BJ (cell line): ENCODE results near the gene TAS1R2. TPM values are rescaled to one million over a fixed set of nuclear protein-coding genes. Genes with fewer than 3 reads are reported as not detected.

Source experiments
- CTCF ChIA-PET: fragments of 350-600 bp; formaldehyde crosslinking; extraction: SDS; loops from one replicate; lab custom pipeline; 2021; ENCODE audit warnings: antibody characterized with exemption, inconsistent platforms; lab: Yijun Ruan, JAX
- POLR2A ChIA-PET: fragments of 300-600 bp; sonication (Branson Sonifier 250); formaldehyde crosslinking; extraction: SDS; loops from one replicate; lab custom pipeline; 2021; ENCODE audit warnings: antibody characterized with exemption; lab: Charles Lee
- DNase-seq: peaks from one replicate; pipeline ENCODE4 v3.0.0-alpha.2; 2011; ENCODE audit warnings: low read depth
- H3K27me3 ChIP-seq: 2 replicates; pipeline ENCODE4 v1.6.0; 2011; ENCODE audit warnings: low read length; ENCODE audit not compliant: control insufficient read depth, insufficient read depth
- H3K36me3 ChIP-seq: 2 replicates; pipeline ENCODE4 v1.5.1; 2011; ENCODE audit warnings: low read length; ENCODE audit not compliant: control insufficient read depth, insufficient read depth
- H3K4me3 ChIP-seq: 2 replicates; pipeline ENCODE4 v1.5.1; 2011; ENCODE audit warnings: low read depth, mild to moderate bottlenecking, control low read depth, low read length
- polyA minus RNA-seq: library from RNA; depleted of rRNA, polyadenylated mRNA; stranded (reverse); fragments of >200 nt; gene quantifications from 2 replicates; pipeline ENCODE4 v1.2.3, GENCODE V29; 2011; rRNA and poly(A)+ RNA removed
- polyA plus RNA-seq: library from polyadenylated mRNA; depleted of rRNA; stranded (reverse); fragments of >200 nt; gene quantifications from 2 replicates; pipeline ENCODE4 v1.2.3, GENCODE V29; 2011; rRNA removed
- TF ChIP-seq, protein P1 (sequence below): IDR thresholded peaks from 2 replicates; pipeline ENCODE4 v1.5.1; 2011; ENCODE audit warnings: low read depth, mild to moderate bottlenecking, control low read depth, inconsistent platforms, low read length, moderate library complexity; ENCODE audit not compliant: insufficient read depth

TAS1R2 gene
- polyA plus RNA-seq (not detected in 2 replicates), polyA minus RNA-seq (not detected in 2 replicates)

DNA sequence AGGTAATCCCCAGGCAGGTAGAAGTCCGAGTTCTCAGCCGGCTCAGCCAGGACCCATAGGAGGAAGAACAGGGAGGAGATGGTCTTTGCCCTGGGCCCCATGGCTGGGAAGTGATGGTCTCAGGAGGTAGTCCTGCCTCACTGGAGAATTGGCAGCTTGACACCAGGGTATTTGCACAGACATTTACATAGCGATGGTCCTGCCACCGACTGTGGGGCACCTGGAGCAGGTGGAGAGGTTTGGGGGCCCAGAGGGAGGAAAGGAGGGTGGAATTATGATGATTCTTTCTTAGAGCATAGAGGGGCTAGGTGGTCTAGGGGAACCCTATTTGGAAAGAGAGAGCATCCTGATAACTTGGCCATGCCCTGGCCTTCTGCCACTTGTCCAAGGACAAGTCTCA, at the start of gene TAS1R2:
Gene TAS1R2, minus strand, starts transcription at position 101 of the 400 bp plus-strand sequence. Its CDS starts 0 bp downstream, at position 101.
- H3K4me3 ChIP-seq = no peak within 1 kb of the TSS
- H3K27me3 ChIP-seq = peaks cover 3% of the 10 kb centered on the region; the same call in 1 of the 2 replicates
- DNase-seq = no peak
- POLR2A ChIA-PET = no interaction called here
- CTCF ChIA-PET = no interaction called here
- no peaks in the 10 kb centered on the region for H3K36me3 ChIP-seq
- TF ChIP-seq, protein P1, sequence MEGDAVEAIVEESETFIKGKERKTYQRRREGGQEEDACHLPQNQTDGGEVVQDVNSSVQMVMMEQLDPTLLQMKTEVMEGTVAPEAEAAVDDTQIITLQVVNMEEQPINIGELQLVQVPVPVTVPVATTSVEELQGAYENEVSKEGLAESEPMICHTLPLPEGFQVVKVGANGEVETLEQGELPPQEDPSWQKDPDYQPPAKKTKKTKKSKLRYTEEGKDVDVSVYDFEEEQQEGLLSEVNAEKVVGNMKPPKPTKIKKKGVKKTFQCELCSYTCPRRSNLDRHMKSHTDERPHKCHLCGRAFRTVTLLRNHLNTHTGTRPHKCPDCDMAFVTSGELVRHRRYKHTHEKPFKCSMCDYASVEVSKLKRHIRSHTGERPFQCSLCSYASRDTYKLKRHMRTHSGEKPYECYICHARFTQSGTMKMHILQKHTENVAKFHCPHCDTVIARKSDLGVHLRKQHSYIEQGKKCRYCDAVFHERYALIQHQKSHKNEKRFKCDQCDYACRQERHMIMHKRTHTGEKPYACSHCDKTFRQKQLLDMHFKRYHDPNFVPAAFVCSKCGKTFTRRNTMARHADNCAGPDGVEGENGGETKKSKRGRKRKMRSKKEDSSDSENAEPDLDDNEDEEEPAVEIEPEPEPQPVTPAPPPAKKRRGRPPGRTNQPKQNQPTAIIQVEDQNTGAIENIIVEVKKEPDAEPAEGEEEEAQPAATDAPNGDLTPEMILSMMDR = no peak

DNA sequence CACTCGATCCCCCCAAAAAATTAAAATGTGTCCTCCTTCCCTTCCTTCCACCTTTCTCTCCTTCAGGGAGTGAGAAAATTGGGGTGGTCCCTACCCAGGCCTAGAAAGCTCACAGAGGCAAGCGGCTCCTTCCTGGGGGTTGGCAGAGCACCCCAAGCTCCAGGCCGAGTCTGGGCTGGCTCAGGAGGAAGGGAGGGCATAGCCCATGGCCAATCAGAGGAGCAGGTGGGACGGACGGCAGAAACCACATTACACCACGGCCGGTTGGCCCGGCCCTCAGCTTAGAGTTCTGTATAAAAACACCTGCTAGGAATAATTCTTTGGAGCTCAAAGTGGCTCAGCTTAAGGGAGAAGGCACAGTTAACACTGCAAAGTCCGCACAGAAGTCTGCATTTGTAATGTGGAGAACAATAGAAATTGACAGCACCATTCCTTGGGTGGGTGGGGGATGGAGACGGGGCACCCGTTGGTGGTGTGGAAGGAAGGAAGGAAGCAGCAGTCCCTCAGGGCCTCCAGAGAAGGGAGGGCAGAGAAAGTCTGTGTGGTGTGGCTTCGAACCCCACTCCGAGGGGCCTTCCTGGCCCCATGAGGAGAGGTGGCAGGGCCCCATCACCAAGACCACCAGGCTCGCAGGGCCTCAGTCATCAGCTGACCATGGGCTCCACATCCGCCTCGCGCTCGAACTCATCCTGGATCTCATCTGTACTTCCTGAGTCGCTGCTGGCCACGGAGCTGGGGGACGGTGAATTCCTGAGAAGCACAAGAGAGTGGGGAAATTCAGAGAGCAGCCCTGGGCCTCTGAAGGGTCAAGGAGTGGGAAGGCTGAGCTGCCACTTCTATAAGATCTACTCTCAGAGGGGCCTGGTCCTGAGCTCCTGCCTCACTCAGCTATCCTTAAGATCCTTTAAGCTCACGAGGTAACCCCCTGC, 48.7 kb upstream of the TAS1R2 start:
- ChIA-PET POLR2A (no interaction called here), CTCF (interaction anchor here (0.7 to 8.1 kb wide), 24 partner anchors 14 to 310 kb away, joined by 3 to 87 read pairs (median 6); partner anchors contain the start of gene IFFO2)
- no peak for DNase-seq
- TF ChIP-seq, protein P1 = no peak
- Histone ChIP-seq H3K4me3 (no peak overlapping the region), H3K27me3 (no peaks in the 10 kb centered on the region), H3K36me3 (peaks cover 28% of the 10 kb centered on the region)

DNA sequence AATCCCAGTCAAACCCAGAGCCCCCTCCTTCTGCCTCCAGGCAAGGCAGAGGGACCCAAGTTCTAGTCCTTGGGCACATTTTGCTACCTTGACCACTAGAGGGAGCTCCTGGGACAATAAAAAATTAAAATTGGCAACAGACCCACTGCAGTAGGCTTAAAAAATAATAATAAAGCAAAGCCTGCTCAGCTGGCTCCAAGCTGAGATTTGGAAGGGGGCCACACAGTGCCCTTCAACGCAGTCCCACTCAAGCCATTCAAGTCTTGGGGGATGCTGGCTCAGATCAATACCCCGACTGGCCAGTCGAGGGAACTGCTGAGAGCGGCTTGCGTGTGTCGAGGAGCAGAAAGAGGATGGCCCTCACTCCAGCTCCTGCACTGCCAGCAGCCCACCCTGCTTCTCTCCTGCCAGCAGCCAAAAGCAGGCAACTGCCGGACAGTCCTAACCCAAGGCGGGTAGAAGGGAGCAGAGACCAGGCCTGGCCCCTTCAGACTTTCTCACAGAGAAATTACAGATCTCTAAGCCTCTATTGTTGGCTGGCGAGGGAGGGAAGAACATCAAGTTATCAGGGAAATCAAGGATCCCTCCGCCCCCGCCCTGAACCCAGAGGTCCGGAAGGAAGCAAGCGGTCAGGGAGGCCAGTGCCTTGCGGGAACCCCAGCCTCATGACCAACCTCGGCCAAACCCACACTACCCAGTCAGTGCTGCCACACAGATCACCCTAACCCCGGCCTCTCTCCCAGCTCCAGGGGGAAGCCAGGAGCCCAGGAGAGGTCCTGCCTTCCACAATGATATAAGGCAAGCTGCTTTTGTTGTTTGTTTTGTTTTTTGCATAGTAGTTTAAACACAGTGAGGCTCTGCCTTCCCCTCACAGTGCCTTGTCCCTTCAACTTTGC, 47.8 kb upstream of the TAS1R2 start:
- Histone ChIP-seq H3K27me3 (no peaks in the 10 kb centered on the region), H3K4me3 (no peak overlapping the region), H3K36me3 (peaks cover 28% of the 10 kb centered on the region)
- DNase-seq = no peak
- ChIA-PET CTCF (interaction anchor here (0.6 to 5.6 kb wide), 50 partner anchors 8 to 325 kb away, joined by 3 to 38 read pairs (median 4); partner anchors contain the start of gene IFFO2), POLR2A (interaction anchor here (0.6 kb wide), 1 partner anchor 15 kb away, joined by 3 read pairs; no protein-coding TSS in a partner anchor)
- TF ChIP-seq, protein P1 = peak; percentile 73

DNA sequence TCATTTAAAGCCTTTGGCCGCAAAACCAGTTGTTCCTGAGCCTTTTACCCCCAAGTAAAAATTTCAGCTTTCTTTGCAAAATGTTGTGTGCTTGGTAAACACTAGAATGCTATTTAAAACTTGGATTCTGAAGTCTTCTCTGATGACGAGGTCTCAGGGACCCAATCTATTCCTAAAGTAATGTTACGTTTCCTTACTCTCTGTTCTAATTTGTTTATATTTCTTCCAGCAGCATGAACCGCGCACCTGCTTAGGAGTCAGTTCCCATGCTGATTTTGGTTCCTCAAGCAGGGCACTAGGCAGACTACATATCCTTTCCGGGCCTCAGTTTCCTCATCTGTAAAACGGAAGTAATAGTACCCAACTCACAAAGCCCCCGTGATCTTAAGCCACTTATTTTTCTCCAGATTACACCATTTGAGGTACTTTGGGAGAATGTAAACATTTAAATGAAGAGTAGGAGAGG, 43.9 kb upstream of the TAS1R2 start:
- Histone ChIP-seq H3K27me3 (no peaks in the 10 kb centered on the region), H3K36me3 (peaks cover 8% of the 10 kb centered on the region), H3K4me3 (peak overlapping the region; percentile 58)
- POLR2A ChIA-PET = interaction anchor here (1.1 kb wide), 1 partner anchor 11 kb away, joined by 4 read pairs; no protein-coding TSS in a partner anchor
- CTCF ChIA-PET = interaction anchor here (0.7 to 1.9 kb wide), 10 partner anchors 9 to 122 kb away, joined by 3 to 16 read pairs (median 4); no protein-coding TSS in a partner anchor
- no peak for DNase-seq
- TF ChIP-seq, protein P1 = no peak
